ENCODE measurements around the gene PES1.

- TF ChIP-seq CTCF (IDR thresholded peaks at IDR 0.05) (no peak), POLR2A (IDR thresholded peaks at IDR 0.05) (no peak)
These were observed 45.1 kb downstream of the PES1 start, which contains the start of gene SEC14L6 for GRCh38 chr22:30546616-30547015.
